Panc1 (cell line): Measurements from ENCODE around the gene DCTPP1. TPM values are rescaled to one million over a fixed set of nuclear protein-coding genes. Genes with fewer than 3 reads are reported as not detected.

Experiments
- ATAC-seq: fragments of 200-7000 bp; cut with Tn5 transposase; 2 replicates; pipeline ENCODE4 v1.9.1; 2020; ENCODE audit warnings: mild to moderate bottlenecking, moderate library complexity
- BruUV-seq: library from RNA; stranded (reverse); fragments of 400-500 nt; replicated peaks from 2 replicates; lab custom pipeline; 2021; lab: Mats Ljungman, UMichigan
- CTCF ChIA-PET: fragments of 300-600 bp; sonication (Branson Sonifier 250); formaldehyde crosslinking; loops from one replicate; lab custom pipeline; 2022; ENCODE audit warnings: antibody characterized with exemption; lab: Charles Lee
- POLR2A ChIA-PET: fragments of 300-600 bp; sonication (Branson Sonifier 250); formaldehyde crosslinking; loops from one replicate; lab custom pipeline; 2022; ENCODE audit warnings: antibody characterized with exemption; lab: Charles Lee
- DNase-seq: peaks from one replicate; pipeline ENCODE4 v3.0.0-alpha.2; 2010; ENCODE audit warnings: low read depth, low spot score
- H3K27ac ChIP-seq: 2 replicates; pipeline ENCODE4 v1.5.1; 2011; ENCODE audit warnings: mild to moderate bottlenecking, low read length, inconsistent platforms
- H3K27me3 ChIP-seq: fragments of 200-500 bp; sonication (Bioruptor generic); 2 replicates; pipeline ENCODE4 v1.6.0; 2014; ENCODE audit warnings: low read length, inconsistent platforms; ENCODE audit not compliant: control insufficient read depth, insufficient read depth
- H3K36me3 ChIP-seq: fragments of 200-500 bp; sonication (Bioruptor generic); 2 replicates; pipeline ENCODE4 v1.5.1; 2014; ENCODE audit warnings: inconsistent platforms, mild to moderate bottlenecking, low read length, moderate library complexity; ENCODE audit not compliant: control insufficient read depth, insufficient read depth
- H3K4me1 ChIP-seq: 2 replicates; pipeline ENCODE4 v1.5.1; 2011; ENCODE audit warnings: inconsistent platforms, mild to moderate bottlenecking, low read length, moderate library complexity; ENCODE audit not compliant: control insufficient read depth, insufficient read depth
- H3K4me3 ChIP-seq, 2 experiments: 2 replicates each; pipeline ENCODE4 v1.5.1; 2011 to 2012; ENCODE audit warnings: low read depth in 2 of 2, low read length in 2 of 2, mild to moderate bottlenecking in 2 of 2, inconsistent platforms in 1 of 2, moderate library complexity in 1 of 2
- H3K9me3 ChIP-seq: fragments of 200-500 bp; sonication (Bioruptor generic); 2 replicates; pipeline ENCODE4 v1.5.1; 2014; ENCODE audit warnings: low read depth, mild to moderate bottlenecking, inconsistent platforms, low read length, moderate library complexity; ENCODE audit not compliant: control insufficient read depth, insufficient read depth
- CTCF ChIP-seq: fragments of 450-650 bp; IDR thresholded peaks from 2 replicates; pipeline ENCODE4 v1.5.1; 2017; ENCODE audit warnings: mild to moderate bottlenecking
- POLR2AphosphoS5 ChIP-seq: IDR thresholded peaks from 2 replicates; pipeline ENCODE4 v1.6.1; 2012; ENCODE audit warnings: mild to moderate bottlenecking, low read depth, low read length, moderate library complexity
- REST ChIP-seq, 2 experiments: IDR thresholded peaks; 2 replicates each; pipeline ENCODE4 v1.6.1; 2011 to 2012; ENCODE audit warnings: low read depth in 2 of 2, control low read depth in 1 of 2, low read length in 1 of 2, mild to moderate bottlenecking in 1 of 2, moderate library complexity in 1 of 2; ENCODE audit not compliant: insufficient read depth in 1 of 2
- SIN3A ChIP-seq: IDR thresholded peaks from 2 replicates; pipeline ENCODE4 v1.6.1; 2012; ENCODE audit warnings: low read depth, mild to moderate bottlenecking, low read length, moderate library complexity, borderline replicate concordance; ENCODE audit not compliant: insufficient read depth
- TCF7L2 ChIP-seq: IDR thresholded peaks from 2 replicates; pipeline ENCODE4 v1.6.1; 2011; ENCODE audit warnings: mild to moderate bottlenecking, low read depth, low read length, inconsistent platforms
- in situ Hi-C: cut with HindIII; loops from 2 replicates; pipeline ENCODE4 v1.10.0; 2016; ENCODE audit warnings: low sequenced_read_pairs, low pct_unique_long_range_greater_than_20kb
- intact Hi-C: fragments of 100-400 bp; cut with micrococcal nuclease; formaldehyde crosslinking; loops from one replicate; pipeline ENCODE4 v1.10.0; 2022; ENCODE audit not compliant: unreplicated experiment
- total RNA-seq: library from RNA; stranded (reverse); gene quantifications from one replicate; pipeline ENCODE4 v1.2.1, GENCODE V29; 2021; ENCODE audit not compliant: unreplicated experiment

Gene DCTPP1
- total RNA-seq, 1 experiment from 2014 or later = 120 TPM

- DNase-seq (no peak), ATAC-seq (no peak)
- no TSS peak for BruUV-seq
- H3K4me3 ChIP-seq = peak overlapping the region; percentile 89 to 96
- TF ChIP-seq REST (IDR thresholded peaks at IDR 0.05; ENCODE audit: insufficient read depth in 1 of 2, low read depth in 2 of 2, low read length in 1 of 2) (no peak), TCF7L2 (no peak), POLR2AphosphoS5 (no peak), CTCF (no peak), SIN3A (no peak)
- H3K27ac ChIP-seq = peak overlapping the region; percentile 46; the same call in 1 of the 2 replicates
- peaks cover 7% of the 10 kb centered on the region for H3K4me1 ChIP-seq
- intact Hi-C loops (no loop called here), in situ Hi-C loops (no loop called here)
- no peaks in the 10 kb centered on the region for H3K9me3 ChIP-seq
- POLR2A ChIA-PET = no interaction called here
- H3K36me3 ChIP-seq = no peaks in the 10 kb centered on the region; the same call in 1 of the 2 replicates
- CTCF ChIA-PET = interaction anchor here (0.6 kb wide), 1 partner anchor 266 kb away, joined by 5 read pairs; the partner anchor contains the start of gene GDPD3
- no peaks in the 10 kb centered on the region for H3K27me3 ChIP-seq
Measured at GRCh38 chr16:30379158-30379783, 50.6 kb downstream of the DCTPP1 start.

GRCh38 chr16:30378236-30379157, 51.3 kb downstream of the DCTPP1 start:
- DNase-seq = no peak
- no peaks in the 10 kb centered on the region for H3K27me3 ChIP-seq
- peak overlapping the region; percentile 89 to 96 for H3K4me3 ChIP-seq
- intact Hi-C loops = no loop called here
- H3K27ac ChIP-seq = peak overlapping the region; percentile 90
- in situ Hi-C loops = no loop called here
- H3K4me1 ChIP-seq = peaks cover 7% of the 10 kb centered on the region
- H3K9me3 ChIP-seq = no peaks in the 10 kb centered on the region
- TF ChIP-seq REST (IDR thresholded peaks at IDR 0.05; ENCODE audit: insufficient read depth in 1 of 2, low read depth in 2 of 2, low read length in 1 of 2) = 0 out of 4 replicates have a peak, but pooled peaks of 1 of the 2 experiments have one; percentile 34
- TF ChIP-seq POLR2AphosphoS5 = peak; percentile 59; the same call in 1 of the 2 replicates
- TF ChIP-seq SIN3A = 0 out of 2 replicates have a peak, but pooled peaks have one; percentile 37
- no peak for TF ChIP-seq CTCF
- TF ChIP-seq TCF7L2 = no peak
- ChIA-PET POLR2A (interaction anchor here (0.6 to 0.7 kb wide), 5 partner anchors 9 to 1335 kb away, joined by 3 to 10 read pairs (median 5); a partner anchor contains a TSS), CTCF (interaction anchor here (0.6 to 0.8 kb wide), 3 partner anchors 29 to 265 kb away, joined by 4 to 5 read pairs (median 4); partner anchors contain the start of gene GDPD3)
- BruUV-seq = no TSS peak
- ATAC-seq = peak; percentile 96
- no peaks in the 10 kb centered on the region; the same call in 1 of the 2 replicates for H3K36me3 ChIP-seq
